ENCODE data around the gene AGFG2. TPM values are rescaled to one million over a fixed set of nuclear protein-coding genes. Genes with fewer than 3 reads are reported as not detected.

The AGFG2 gene
- total and polyA plus RNA-seq, 2 of the 13 experiments (the other 11 are each of a cell fraction or from before 2014, with no cell fraction given), result 125 to 132 TPM

DNA sequence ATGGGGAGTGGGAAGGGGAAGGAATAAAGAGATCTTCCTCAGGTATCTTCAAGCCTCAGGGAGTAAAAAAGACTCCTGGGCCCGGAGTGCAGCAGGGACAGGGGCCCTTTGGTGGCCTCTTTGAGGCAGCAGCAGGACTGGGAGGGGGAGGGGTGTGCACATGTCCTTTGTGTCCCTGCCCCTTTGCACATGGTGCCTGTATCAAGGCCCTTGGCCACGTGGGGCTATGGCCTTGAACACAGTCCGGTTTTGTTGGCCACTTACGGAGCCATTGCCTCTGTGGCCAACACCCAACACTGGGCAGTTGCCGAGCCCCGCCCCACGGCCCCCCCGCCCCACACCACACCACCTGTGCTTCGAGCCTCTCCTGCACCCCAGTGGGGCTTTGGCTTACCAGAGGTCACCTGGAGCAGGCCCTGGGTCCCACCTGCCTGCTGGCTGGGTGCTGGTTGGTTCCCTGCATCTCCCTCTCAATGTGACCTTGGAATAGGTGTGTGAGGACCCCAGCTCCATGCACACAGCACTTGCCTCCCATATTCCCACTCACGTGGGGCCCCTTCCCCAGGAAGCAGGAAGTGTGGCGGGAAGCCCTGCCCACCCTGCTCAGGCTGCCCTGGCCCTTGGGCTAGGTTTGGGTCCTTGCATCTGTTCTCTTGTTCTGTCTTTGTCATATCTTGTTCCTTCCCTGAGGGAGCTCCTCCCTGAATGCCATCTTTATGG is 29.3 kb downstream of the AGFG2 start (continued):
- TF ChIP-seq HOXA3 (CRISPR knock-in tag; IDR thresholded peaks at IDR 0.05) (peak; percentile 90), ZNF780A (CRISPR knock-in tag; IDR thresholded peaks at IDR 0.05) (no peak), FOSL1 (CRISPR knock-in tag; IDR thresholded peaks at IDR 0.05; ENCODE audit: borderline replicate concordance) (0 out of 2 replicates have a peak, but pooled peaks have one; percentile 31), FOXP1 (IDR thresholded peaks at IDR 0.05) (no peak), FOXP1 (CRISPR knock-in tag; IDR thresholded peaks at IDR 0.05) (peak; percentile 41; the same call in 1 of the 2 replicates), ZSCAN9 (CRISPR knock-in tag; IDR thresholded peaks at IDR 0.05; ENCODE audit: borderline replicate concordance) (0 out of 2 replicates have a peak, but pooled peaks have one; percentile 70), ZNF160 (CRISPR knock-in tag; IDR thresholded peaks at IDR 0.05) (0 out of 2 replicates have a peak, but pooled peaks have one; percentile 61), ZNF598 (CRISPR knock-in tag; IDR thresholded peaks at IDR 0.05; ENCODE audit: borderline replicate concordance) (no peak; the same call in 1 of the 2 replicates), THAP11 (CRISPR knock-in tag; IDR thresholded peaks at IDR 0.05) (peak; percentile 17; the same call in 1 of the 2 replicates), JARID2 (CRISPR knock-in tag; IDR thresholded peaks at IDR 0.05; ENCODE audit: insufficient replicate concordance) (no peak), HDAC6 (IDR thresholded peaks at IDR 0.05; ENCODE audit: low read depth, low read length) (no peak), RBFOX2 (IDR thresholded peaks at IDR 0.05; ENCODE audit: low read depth, low read length) (peak; percentile 68; the same call in 1 of the 2 replicates)
- TF ChIP-seq, protein P1, sequence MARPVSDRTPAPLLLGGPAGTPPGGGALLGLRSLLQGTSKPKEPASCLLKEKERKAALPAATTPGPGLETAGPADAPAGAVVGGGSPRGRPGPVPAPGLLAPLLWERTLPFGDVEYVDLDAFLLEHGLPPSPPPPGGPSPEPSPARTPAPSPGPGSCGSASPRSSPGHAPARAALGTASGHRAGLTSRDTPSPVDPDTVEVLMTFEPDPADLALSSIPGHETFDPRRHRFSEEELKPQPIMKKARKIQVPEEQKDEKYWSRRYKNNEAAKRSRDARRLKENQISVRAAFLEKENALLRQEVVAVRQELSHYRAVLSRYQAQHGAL (CRISPR knock-in tag; IDR thresholded peaks at IDR 0.05; ENCODE audit: not compliant biosample characterization), result no peak
- TF ChIP-seq, protein P2, sequence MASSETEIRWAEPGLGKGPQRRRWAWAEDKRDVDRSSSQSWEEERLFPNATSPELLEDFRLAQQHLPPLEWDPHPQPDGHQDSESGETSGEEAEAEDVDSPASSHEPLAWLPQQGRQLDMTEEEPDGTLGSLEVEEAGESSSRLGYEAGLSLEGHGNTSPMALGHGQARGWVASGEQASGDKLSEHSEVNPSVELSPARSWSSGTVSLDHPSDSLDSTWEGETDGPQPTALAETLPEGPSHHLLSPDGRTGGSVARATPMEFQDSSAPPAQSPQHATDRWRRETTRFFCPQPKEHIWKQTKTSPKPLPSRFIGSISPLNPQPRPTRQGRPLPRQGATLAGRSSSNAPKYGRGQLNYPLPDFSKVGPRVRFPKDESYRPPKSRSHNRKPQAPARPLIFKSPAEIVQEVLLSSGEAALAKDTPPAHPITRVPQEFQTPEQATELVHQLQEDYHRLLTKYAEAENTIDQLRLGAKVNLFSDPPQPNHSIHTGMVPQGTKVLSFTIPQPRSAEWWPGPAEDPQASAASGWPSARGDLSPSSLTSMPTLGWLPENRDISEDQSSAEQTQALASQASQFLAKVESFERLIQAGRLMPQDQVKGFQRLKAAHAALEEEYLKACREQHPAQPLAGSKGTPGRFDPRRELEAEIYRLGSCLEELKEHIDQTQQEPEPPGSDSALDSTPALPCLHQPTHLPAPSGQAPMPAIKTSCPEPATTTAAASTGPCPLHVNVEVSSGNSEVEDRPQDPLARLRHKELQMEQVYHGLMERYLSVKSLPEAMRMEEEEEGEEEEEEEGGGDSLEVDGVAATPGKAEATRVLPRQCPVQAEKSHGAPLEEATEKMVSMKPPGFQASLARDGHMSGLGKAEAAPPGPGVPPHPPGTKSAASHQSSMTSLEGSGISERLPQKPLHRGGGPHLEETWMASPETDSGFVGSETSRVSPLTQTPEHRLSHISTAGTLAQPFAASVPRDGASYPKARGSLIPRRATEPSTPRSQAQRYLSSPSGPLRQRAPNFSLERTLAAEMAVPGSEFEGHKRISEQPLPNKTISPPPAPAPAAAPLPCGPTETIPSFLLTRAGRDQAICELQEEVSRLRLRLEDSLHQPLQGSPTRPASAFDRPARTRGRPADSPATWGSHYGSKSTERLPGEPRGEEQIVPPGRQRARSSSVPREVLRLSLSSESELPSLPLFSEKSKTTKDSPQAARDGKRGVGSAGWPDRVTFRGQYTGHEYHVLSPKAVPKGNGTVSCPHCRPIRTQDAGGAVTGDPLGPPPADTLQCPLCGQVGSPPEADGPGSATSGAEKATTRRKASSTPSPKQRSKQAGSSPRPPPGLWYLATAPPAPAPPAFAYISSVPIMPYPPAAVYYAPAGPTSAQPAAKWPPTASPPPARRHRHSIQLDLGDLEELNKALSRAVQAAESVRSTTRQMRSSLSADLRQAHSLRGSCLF (CRISPR knock-in tag; IDR thresholded peaks at IDR 0.05; ENCODE audit: borderline replicate concordance), result no peak
- TF ChIP-seq, protein P3, sequence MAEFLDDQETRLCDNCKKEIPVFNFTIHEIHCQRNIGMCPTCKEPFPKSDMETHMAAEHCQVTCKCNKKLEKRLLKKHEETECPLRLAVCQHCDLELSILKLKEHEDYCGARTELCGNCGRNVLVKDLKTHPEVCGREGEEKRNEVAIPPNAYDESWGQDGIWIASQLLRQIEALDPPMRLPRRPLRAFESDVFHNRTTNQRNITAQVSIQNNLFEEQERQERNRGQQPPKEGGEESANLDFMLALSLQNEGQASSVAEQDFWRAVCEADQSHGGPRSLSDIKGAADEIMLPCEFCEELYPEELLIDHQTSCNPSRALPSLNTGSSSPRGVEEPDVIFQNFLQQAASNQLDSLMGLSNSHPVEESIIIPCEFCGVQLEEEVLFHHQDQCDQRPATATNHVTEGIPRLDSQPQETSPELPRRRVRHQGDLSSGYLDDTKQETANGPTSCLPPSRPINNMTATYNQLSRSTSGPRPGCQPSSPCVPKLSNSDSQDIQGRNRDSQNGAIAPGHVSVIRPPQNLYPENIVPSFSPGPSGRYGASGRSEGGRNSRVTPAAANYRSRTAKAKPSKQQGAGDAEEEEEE (CRISPR knock-in tag; IDR thresholded peaks at IDR 0.05; ENCODE audit: borderline replicate concordance), result no peak; the same call in 1 of the 2 replicates
- TF ChIP-seq, protein P4, sequence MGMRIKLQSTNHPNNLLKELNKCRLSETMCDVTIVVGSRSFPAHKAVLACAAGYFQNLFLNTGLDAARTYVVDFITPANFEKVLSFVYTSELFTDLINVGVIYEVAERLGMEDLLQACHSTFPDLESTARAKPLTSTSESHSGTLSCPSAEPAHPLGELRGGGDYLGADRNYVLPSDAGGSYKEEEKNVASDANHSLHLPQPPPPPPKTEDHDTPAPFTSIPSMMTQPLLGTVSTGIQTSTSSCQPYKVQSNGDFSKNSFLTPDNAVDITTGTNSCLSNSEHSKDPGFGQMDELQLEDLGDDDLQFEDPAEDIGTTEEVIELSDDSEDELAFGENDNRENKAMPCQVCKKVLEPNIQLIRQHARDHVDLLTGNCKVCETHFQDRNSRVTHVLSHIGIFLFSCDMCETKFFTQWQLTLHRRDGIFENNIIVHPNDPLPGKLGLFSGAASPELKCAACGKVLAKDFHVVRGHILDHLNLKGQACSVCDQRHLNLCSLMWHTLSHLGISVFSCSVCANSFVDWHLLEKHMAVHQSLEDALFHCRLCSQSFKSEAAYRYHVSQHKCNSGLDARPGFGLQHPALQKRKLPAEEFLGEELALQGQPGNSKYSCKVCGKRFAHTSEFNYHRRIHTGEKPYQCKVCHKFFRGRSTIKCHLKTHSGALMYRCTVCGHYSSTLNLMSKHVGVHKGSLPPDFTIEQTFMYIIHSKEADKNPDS (CRISPR knock-in tag; IDR thresholded peaks at IDR 0.05), result peak; percentile 12; the same call in 1 of the 2 replicates
- TF ChIP-seq, protein P5, sequence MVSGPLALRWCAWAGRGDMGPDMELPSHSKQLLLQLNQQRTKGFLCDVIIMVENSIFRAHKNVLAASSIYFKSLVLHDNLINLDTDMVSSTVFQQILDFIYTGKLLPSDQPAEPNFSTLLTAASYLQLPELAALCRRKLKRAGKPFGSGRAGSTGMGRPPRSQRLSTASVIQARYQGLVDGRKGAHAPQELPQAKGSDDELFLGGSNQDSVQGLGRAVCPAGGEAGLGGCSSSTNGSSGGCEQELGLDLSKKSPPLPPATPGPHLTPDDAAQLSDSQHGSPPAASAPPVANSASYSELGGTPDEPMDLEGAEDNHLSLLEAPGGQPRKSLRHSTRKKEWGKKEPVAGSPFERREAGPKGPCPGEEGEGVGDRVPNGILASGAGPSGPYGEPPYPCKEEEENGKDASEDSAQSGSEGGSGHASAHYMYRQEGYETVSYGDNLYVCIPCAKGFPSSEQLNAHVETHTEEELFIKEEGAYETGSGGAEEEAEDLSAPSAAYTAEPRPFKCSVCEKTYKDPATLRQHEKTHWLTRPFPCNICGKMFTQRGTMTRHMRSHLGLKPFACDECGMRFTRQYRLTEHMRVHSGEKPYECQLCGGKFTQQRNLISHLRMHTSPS (CRISPR knock-in tag; IDR thresholded peaks at IDR 0.05; ENCODE audit: low read depth), result peak; percentile 64; the same call in 1 of the 2 replicates
